ENCODE measurements around the gene SH3BP4. TPM values are rescaled to one million over a fixed set of nuclear protein-coding genes. Genes with fewer than 3 reads are reported as not detected.

SH3BP4 gene, protein sequence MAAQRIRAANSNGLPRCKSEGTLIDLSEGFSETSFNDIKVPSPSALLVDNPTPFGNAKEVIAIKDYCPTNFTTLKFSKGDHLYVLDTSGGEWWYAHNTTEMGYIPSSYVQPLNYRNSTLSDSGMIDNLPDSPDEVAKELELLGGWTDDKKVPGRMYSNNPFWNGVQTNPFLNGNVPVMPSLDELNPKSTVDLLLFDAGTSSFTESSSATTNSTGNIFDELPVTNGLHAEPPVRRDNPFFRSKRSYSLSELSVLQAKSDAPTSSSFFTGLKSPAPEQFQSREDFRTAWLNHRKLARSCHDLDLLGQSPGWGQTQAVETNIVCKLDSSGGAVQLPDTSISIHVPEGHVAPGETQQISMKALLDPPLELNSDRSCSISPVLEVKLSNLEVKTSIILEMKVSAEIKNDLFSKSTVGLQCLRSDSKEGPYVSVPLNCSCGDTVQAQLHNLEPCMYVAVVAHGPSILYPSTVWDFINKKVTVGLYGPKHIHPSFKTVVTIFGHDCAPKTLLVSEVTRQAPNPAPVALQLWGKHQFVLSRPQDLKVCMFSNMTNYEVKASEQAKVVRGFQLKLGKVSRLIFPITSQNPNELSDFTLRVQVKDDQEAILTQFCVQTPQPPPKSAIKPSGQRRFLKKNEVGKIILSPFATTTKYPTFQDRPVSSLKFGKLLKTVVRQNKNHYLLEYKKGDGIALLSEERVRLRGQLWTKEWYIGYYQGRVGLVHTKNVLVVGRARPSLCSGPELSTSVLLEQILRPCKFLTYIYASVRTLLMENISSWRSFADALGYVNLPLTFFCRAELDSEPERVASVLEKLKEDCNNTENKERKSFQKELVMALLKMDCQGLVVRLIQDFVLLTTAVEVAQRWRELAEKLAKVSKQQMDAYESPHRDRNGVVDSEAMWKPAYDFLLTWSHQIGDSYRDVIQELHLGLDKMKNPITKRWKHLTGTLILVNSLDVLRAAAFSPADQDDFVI
- total RNA-seq: 115 and 119 TPM in 2 replicates

DNA sequence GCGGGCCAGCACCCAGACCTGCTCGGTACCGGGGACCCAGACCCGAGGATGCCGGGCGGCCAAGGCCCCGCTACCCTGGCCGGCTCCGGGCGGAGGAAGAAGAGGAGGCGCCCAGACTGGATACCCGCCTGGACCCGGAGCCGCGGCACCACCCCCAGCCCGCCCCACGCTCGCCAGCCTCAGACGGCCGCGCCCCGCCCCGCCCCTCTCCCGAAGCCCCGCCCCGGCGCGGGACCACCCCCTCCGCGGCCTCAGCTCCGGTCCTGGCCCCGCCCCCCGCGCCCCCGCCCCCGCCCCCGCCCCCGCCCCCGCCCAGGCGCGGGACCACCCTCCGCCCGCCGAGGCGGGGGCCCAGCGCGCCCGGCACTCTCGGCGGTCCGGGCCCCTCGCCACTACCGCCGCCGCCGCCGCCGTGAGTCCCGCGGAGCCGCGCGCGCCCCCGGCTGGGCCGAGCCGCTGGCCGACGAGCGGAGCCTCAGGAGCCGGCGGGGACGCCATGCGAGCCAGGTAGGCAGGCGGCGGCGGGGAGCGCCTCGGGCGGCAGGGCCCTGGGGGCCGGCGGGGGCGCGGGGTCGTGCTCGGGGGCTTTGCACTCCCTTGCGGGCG is at the start of gene SH3BP4:
Gene SH3BP4, plus strand, starts transcription at position 354 of the 606 bp plus-strand sequence. CDS start 82,986 bp downstream, outside the sequence.
- H3K36me3 ChIP-seq (ENCODE audit: control insufficient read depth, insufficient read depth, low read length): no peaks in the 10 kb centered on the region
- TF ChIP-seq, protein P1, sequence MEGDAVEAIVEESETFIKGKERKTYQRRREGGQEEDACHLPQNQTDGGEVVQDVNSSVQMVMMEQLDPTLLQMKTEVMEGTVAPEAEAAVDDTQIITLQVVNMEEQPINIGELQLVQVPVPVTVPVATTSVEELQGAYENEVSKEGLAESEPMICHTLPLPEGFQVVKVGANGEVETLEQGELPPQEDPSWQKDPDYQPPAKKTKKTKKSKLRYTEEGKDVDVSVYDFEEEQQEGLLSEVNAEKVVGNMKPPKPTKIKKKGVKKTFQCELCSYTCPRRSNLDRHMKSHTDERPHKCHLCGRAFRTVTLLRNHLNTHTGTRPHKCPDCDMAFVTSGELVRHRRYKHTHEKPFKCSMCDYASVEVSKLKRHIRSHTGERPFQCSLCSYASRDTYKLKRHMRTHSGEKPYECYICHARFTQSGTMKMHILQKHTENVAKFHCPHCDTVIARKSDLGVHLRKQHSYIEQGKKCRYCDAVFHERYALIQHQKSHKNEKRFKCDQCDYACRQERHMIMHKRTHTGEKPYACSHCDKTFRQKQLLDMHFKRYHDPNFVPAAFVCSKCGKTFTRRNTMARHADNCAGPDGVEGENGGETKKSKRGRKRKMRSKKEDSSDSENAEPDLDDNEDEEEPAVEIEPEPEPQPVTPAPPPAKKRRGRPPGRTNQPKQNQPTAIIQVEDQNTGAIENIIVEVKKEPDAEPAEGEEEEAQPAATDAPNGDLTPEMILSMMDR (IDR thresholded peaks at IDR 0.05; ENCODE audit: insufficient read depth, low read length, poor library complexity, severe bottlenecking): no peak
- H3K27me3 ChIP-seq (ENCODE audit: control insufficient read depth, insufficient read depth, low read length): no peaks in the 10 kb centered on the region
- no peak for DNase-seq (ENCODE audit: low read depth)
- peak within 1 kb of the TSS; percentile 78 for H3K4me3 ChIP-seq (ENCODE audit: low read depth, low read length)

DNA sequence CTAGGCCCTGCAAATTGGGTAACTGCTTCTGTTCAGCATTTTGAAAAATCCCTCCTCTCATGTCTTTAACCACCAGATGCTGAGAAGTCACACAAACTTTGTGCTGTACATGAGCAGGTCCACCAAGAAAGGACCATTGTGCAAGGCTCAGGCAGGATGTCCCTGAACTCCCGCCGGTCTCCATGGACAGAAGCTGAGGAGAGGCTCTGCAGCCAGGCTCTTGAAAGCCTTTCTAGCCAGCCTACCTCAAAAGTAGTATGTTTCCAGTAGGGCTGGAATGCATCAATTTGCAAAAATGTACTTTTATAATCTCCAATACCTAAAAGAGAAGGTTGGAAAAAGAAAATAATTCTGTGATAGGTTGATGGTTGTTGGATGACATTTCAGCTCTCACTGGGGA is 47.0 kb upstream of the SH3BP4 start:
- H3K4me3 ChIP-seq (ENCODE audit: low read depth, low read length): no peak overlapping the region
- H3K27me3 ChIP-seq (ENCODE audit: control insufficient read depth, insufficient read depth, low read length): no peaks in the 10 kb centered on the region
- TF ChIP-seq, protein P1 (IDR thresholded peaks at IDR 0.05; ENCODE audit: insufficient read depth, low read length, poor library complexity, severe bottlenecking): no peak
- no peak for DNase-seq (ENCODE audit: low read depth)
- H3K36me3 ChIP-seq (ENCODE audit: control insufficient read depth, insufficient read depth, low read length): no peaks in the 10 kb centered on the region

DNA sequence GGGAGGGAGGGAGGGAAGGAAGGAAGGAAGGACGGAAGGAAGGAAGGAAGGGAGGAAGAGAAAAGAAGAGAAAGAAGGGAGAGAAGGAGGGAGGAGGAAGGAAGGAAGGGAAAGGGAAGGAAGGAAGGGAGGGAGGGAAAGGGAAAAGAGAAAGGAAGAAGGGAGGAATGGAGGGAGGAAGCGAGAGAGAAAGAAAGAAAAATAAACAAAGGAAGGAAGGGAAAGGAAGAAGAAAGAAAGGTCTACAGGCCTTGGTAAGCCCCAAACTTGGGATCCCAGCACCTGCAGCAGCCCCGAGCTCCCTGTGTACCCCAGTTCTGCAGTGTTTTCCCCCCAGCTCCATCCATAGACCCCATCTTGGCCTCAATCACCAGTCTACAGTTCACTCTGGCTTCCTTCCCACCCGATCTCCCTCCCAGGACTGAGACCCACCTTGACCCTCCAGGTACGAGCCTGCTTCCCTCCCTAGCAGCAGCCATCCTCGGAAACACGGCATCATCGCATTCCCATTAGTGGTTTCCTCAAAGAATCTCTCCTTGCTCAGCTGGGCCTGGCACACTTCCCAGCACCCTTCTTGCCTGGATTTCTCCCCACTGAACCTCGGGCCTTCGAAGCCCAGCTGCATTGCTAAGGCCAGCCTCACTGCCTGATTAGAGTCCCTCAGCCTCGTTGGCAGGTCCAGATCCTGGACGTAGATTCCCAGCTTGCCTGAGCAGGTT is 46.1 kb upstream of the SH3BP4 start:
- TF ChIP-seq, protein P1 (IDR thresholded peaks at IDR 0.05; ENCODE audit: insufficient read depth, low read length, poor library complexity, severe bottlenecking): no peak
- H3K4me3 ChIP-seq (ENCODE audit: low read depth, low read length): no peak overlapping the region
- no peaks in the 10 kb centered on the region for H3K36me3 ChIP-seq (ENCODE audit: control insufficient read depth, insufficient read depth, low read length)
- DNase-seq (ENCODE audit: low read depth): no peak
- H3K27me3 ChIP-seq (ENCODE audit: control insufficient read depth, insufficient read depth, low read length): no peaks in the 10 kb centered on the region

DNA sequence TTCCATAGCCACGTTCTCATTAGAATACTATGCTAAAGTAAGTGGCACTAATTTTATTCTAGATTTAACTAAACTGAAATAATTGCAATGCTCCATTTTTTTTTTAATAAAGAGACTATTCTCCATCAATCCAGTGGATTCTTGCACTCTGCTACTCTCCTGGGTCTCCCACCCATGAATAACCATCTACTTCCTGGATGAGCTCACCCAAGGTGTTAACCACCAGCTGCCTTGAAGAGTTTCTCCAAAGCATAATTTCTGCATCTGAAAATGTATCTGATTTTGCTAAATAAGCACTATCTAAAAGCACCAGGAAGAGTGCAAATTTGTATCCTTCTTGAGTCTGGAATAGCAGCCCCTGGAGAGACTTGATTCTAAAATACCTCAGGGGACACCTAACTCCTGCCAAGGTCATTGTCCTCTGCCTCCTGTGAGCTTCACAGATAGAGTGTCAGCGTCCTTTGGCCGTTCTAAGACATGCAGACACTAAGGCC is 41.6 kb upstream of the SH3BP4 start:
- H3K27me3 ChIP-seq (ENCODE audit: control insufficient read depth, insufficient read depth, low read length): no peaks in the 10 kb centered on the region
- DNase-seq (ENCODE audit: low read depth): no peak
- no peaks in the 10 kb centered on the region for H3K36me3 ChIP-seq (ENCODE audit: control insufficient read depth, insufficient read depth, low read length)
- TF ChIP-seq, protein P1 (IDR thresholded peaks at IDR 0.05; ENCODE audit: insufficient read depth, low read length, poor library complexity, severe bottlenecking): no peak
- H3K4me3 ChIP-seq (ENCODE audit: low read depth, low read length): no peak overlapping the region

DNA sequence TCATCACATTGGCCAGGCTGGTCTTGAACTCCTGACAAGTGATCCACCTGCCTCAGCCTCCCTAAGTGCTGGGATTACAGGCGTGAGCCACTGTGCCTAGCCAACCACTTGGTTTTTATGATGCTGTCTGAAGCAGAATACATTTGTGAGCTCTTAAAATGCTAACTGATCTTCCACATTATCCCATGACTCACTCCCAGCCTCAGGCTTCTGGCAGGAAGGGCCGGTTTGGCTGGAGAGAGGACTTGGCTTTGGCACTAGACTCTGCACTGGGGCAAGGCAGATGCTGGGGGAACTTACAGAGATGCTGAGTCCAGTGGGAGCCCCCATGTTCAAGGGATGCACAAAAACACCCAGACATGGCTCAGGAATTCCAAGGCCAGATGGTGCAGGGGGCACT is 40.5 kb upstream of the SH3BP4 start:
- DNase-seq (ENCODE audit: low read depth): no peak
- TF ChIP-seq, protein P1 (IDR thresholded peaks at IDR 0.05; ENCODE audit: insufficient read depth, low read length, poor library complexity, severe bottlenecking): no peak
- no peaks in the 10 kb centered on the region for H3K27me3 ChIP-seq (ENCODE audit: control insufficient read depth, insufficient read depth, low read length)
- no peaks in the 10 kb centered on the region for H3K36me3 ChIP-seq (ENCODE audit: control insufficient read depth, insufficient read depth, low read length)
- no peak overlapping the region for H3K4me3 ChIP-seq (ENCODE audit: low read depth, low read length)
